22Rv1 (cell line): Measurements from ENCODE around the gene LCN15.

Source experiments
- CTCF ChIP-seq: fragments of 450-650 bp; IDR thresholded peaks from 2 replicates; pipeline ENCODE4 v1.5.1; 2017; ENCODE audit warnings: mild to moderate bottlenecking
- ZFX ChIP-seq: fragments of 450-650 bp; IDR thresholded peaks from 2 replicates; pipeline ENCODE4 v1.6.1; 2017; ENCODE audit warnings: antibody characterized with exemption, borderline replicate concordance

DNA sequence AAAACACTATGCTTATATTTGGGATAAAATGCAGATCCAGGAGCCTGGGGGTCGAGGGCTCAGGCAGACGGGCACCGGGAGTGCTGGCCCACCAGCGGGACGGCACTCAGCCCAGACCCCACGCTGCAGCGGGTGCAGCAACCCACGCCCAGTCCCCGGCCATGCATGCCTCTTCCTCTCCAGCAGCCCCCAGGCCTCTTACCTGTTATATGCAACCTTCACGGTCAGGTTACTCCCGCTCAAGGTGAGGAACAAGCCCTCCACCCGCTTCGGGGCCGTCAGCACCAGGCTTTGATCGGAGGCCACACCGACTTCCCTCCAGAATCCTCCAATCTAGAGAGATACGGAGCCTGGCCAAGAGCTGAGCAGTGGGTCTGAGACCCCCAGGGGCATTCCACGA lies 7.5 kb downstream of the LCN15 start:
- no peak for TF ChIP-seq CTCF
- TF ChIP-seq ZFX: no peak
